Endodermal cell (in vitro differentiated cells): ENCODE data around the gene UROD. TPM values are rescaled to one million over a fixed set of nuclear protein-coding genes. Genes with fewer than 3 reads are reported as not detected.

Source experiments
- DNase-seq: peaks from one replicate; pipeline ENCODE4 v3.0.0-alpha.2; 2017
- H3K27ac ChIP-seq: 2 replicates; pipeline ENCODE4 v1.5.1; 2013; ENCODE audit warnings: mild to moderate bottlenecking, low read depth, low read length, moderate library complexity
- H3K27me3 ChIP-seq: 2 replicates; pipeline ENCODE4 v1.6.1; 2013; ENCODE audit warnings: mild to moderate bottlenecking, low read length, moderate library complexity; ENCODE audit not compliant: insufficient read depth, control insufficient read depth, poor library complexity, severe bottlenecking
- H3K36me3 ChIP-seq: 2 replicates; pipeline ENCODE4 v1.7.0; 2013; ENCODE audit warnings: mild to moderate bottlenecking, low read length, moderate library complexity; ENCODE audit not compliant: control insufficient read depth, insufficient read depth
- H3K4me1 ChIP-seq: one replicate; pipeline ENCODE4 v1.7.0; 2013; ENCODE audit warnings: low read length; ENCODE audit not compliant: control insufficient read depth, insufficient read depth
- H3K4me3 ChIP-seq: 2 replicates; pipeline ENCODE4 v1.5.1; 2013; ENCODE audit warnings: mild to moderate bottlenecking, low read length, moderate library complexity
- H3K9ac ChIP-seq: 2 replicates; pipeline ENCODE4 v1.6.1; 2013; ENCODE audit warnings: mild to moderate bottlenecking, low read length, moderate library complexity; ENCODE audit not compliant: poor library complexity, severe bottlenecking; ENCODE audit errors: extremely low read depth
- H3K9me3 ChIP-seq: 2 replicates; pipeline ENCODE4 v1.6.1; 2013; ENCODE audit warnings: mild to moderate bottlenecking, low read length, moderate library complexity; ENCODE audit not compliant: control insufficient read depth
- H3K27ac Mint-ChIP-seq: 2 replicates; pipeline ENCODE4 v1.8.0; 2020; ENCODE audit warnings: mixed read lengths
- H3K27me3 Mint-ChIP-seq: 2 replicates; pipeline ENCODE4 v1.8.0; 2021; ENCODE audit warnings: mild to moderate bottlenecking, mixed read lengths; ENCODE audit not compliant: insufficient read depth
- H3K36me3 Mint-ChIP-seq: 2 replicates; pipeline ENCODE4 v1.8.0; 2020; ENCODE audit warnings: low read depth, mixed read lengths
- H3K4me1 Mint-ChIP-seq: 2 replicates; pipeline ENCODE4 v1.8.0; 2020; ENCODE audit warnings: mixed read lengths
- H3K4me3 Mint-ChIP-seq: 2 replicates; pipeline ENCODE4 v1.8.0; 2020; ENCODE audit warnings: mild to moderate bottlenecking, moderate library complexity, mixed read lengths
- H3K9me3 Mint-ChIP-seq: 2 replicates; pipeline ENCODE4 v1.8.0; 2020; ENCODE audit warnings: mild to moderate bottlenecking, mixed read lengths
- CTCF ChIP-seq: fragments of 200-600 bp; sonication (generic); conservative IDR thresholded peaks from 2 replicates; pipeline ENCODE4 v1.5.0; 2021; ENCODE audit warnings: antibody characterized with exemption, mild to moderate bottlenecking
- WGBS, 2 experiments: methylation state at CpG; one replicate each; pipeline versions ENCODE4 v1.1.5 to v1.1.7; 2013; ENCODE audit warnings: missing lambda C conversion rate in 2 of 2, mixed read lengths in 1 of 2; ENCODE audit not compliant: insufficient coverage in 1 of 2, insufficient read length in 1 of 2; 5-methylcytosine and 5-hydroxymethylcytosine counted together
- total RNA-seq, 2 donors: library from RNA; stranded (reverse); fragmentation: NEBNext Ultra II Directional in 1 of 2; extraction: Animal tissue kit (Norgen Biotek cat#: 25700) in 1 of 2; gene quantifications; 2 replicates in 1 of 2; 3 replicates in 1 of 2; pipeline ENCODE4 v1.2.1, GENCODE V29; 2021

Gene UROD
- total RNA-seq, 2 donors from 2014 or later = 86.8 to 107 TPM

- Mint-ChIP-seq H3K27me3 (no peaks in the 10 kb centered on the region), H3K9me3 (no peaks in the 10 kb centered on the region), H3K27ac (no peak overlapping the region), H3K4me3 (no peak overlapping the region), H3K36me3 (peaks cover 63% of the 10 kb centered on the region), H3K4me1 (peaks cover 5% of the 10 kb centered on the region)
- no peak overlapping the region for H3K4me3 ChIP-seq
- DNase-seq = no peak
- no peak overlapping the region for H3K27ac ChIP-seq
- H3K4me1 ChIP-seq = no peaks in the 10 kb centered on the region
- H3K9me3 ChIP-seq = no peaks in the 10 kb centered on the region
- H3K9ac ChIP-seq = no peak overlapping the region
- no peaks in the 10 kb centered on the region for H3K27me3 ChIP-seq
- H3K36me3 ChIP-seq = peaks cover 51% of the 10 kb centered on the region
- WGBS, 2 experiments = 95% methylated on average over 6 of the region's 6 CpGs
- TF ChIP-seq CTCF = no peak
Observed at GRCh38 chr1:45005761-45006160, 6.3 kb upstream of the UROD start.

- H3K27ac ChIP-seq = no peak overlapping the region
- peaks cover 46% of the 10 kb centered on the region for H3K36me3 ChIP-seq
- no peak for TF ChIP-seq CTCF
- Mint-ChIP-seq H3K4me1 (peaks cover 10% of the 10 kb centered on the region), H3K36me3 (peaks cover 60% of the 10 kb centered on the region), H3K27ac (no peak overlapping the region), H3K4me3 (no peak overlapping the region), H3K27me3 (no peaks in the 10 kb centered on the region), H3K9me3 (no peaks in the 10 kb centered on the region)
- no peaks in the 10 kb centered on the region for H3K27me3 ChIP-seq
- WGBS, 2 experiments = 82 to 85% methylated on average over 11 of the region's 11 CpGs
- no peak overlapping the region for H3K4me3 ChIP-seq
- peak; percentile 16 for DNase-seq
- no peaks in the 10 kb centered on the region for H3K9me3 ChIP-seq
- no peak overlapping the region for H3K9ac ChIP-seq
- H3K4me1 ChIP-seq = peaks cover 6% of the 10 kb centered on the region
Observed at GRCh38 chr1:45007311-45007710, 4.7 kb upstream of the UROD start.

- H3K4me3 Mint-ChIP-seq = no peak overlapping the region
- 92 to 93% methylated on average over 2 to 3 of the region's 3 CpGs for WGBS, 2 experiments
Observed at GRCh38 chr1:45008076-45008475, 4.0 kb upstream of the UROD start.

More at GRCh38 chr1:45008076-45008475, 4.0 kb upstream of the UROD start:
- Histone ChIP-seq H3K4me3 (no peak overlapping the region), H3K9me3 (no peaks in the 10 kb centered on the region), H3K4me1 (peaks cover 6% of the 10 kb centered on the region), H3K27me3 (no peaks in the 10 kb centered on the region), H3K27ac (no peak overlapping the region), H3K36me3 (peaks cover 39% of the 10 kb centered on the region), H3K9ac (no peak overlapping the region)
- DNase-seq = no peak
- Mint-ChIP-seq H3K27ac (no peak overlapping the region), H3K9me3 (no peaks in the 10 kb centered on the region), H3K4me1 (peaks cover 16% of the 10 kb centered on the region), H3K27me3 (no peaks in the 10 kb centered on the region), H3K36me3 (peaks cover 52% of the 10 kb centered on the region)
- TF ChIP-seq CTCF = no peak
